GM12878 (cell line): ENCODE results near the gene ATF6B.

Experiments
- BRCA1 ChIP-seq: IDR thresholded peaks from 2 replicates; pipeline ENCODE4 v1.6.1; 2011; ENCODE audit warnings: low read depth, low read length, improper control_type of control experiment
- CTCF ChIP-seq, 3 experiments: IDR thresholded peaks in 2 of 3; conservative IDR thresholded peaks in 1 of 3; 2 replicates each; pipeline ENCODE4 v1.5.1; 2011; ENCODE audit warnings: low read depth in 3 of 3, low read length in 3 of 3, mild to moderate bottlenecking in 3 of 3, control low read depth in 2 of 3, moderate library complexity in 2 of 3, inconsistent platforms in 1 of 3, mixed read lengths in 1 of 3; ENCODE audit not compliant: control insufficient read depth in 2 of 3, insufficient read depth in 1 of 3; ENCODE audit errors: extremely low read depth in 1 of 3
- EGR1 ChIP-seq, 2 experiments: IDR thresholded peaks; 1 replicate in 1 of 2; 2 replicates in 1 of 2; pipeline ENCODE4 v1.6.1; 2011 to 2012; ENCODE audit warnings: low read depth in 2 of 2, low read length in 2 of 2, borderline replicate concordance in 1 of 2, mild to moderate bottlenecking in 1 of 2, moderate library complexity in 1 of 2
- ESRRA ChIP-seq: IDR thresholded peaks from 2 replicates; pipeline ENCODE4 v1.6.1; 2012; ENCODE audit warnings: mild to moderate bottlenecking, low read length, improper control_type of control experiment
- EZH2 ChIP-seq: IDR thresholded peaks from 2 replicates; pipeline ENCODE4 v1.6.1; 2012; ENCODE audit warnings: low read depth, mild to moderate bottlenecking, control low read depth, inconsistent platforms, low read length, borderline replicate concordance; ENCODE audit not compliant: control insufficient read depth
- MLLT1 ChIP-seq: fragments of 450-650 bp; IDR thresholded peaks from 2 replicates; pipeline ENCODE4 v1.6.1; 2016; ENCODE audit warnings: mild to moderate bottlenecking
- POLR2AphosphoS5 ChIP-seq: IDR thresholded peaks from 2 replicates; pipeline ENCODE4 v1.6.1; 2011; ENCODE audit warnings: mild to moderate bottlenecking, low read length, inconsistent platforms
- TAF1 ChIP-seq: IDR thresholded peaks from 2 replicates; pipeline ENCODE4 v1.6.1; 2011; ENCODE audit warnings: mild to moderate bottlenecking, low read depth, low read length, borderline replicate concordance

GRCh38 chr6:32111424-32112066 lies 16.5 kb downstream of the ATF6B start:
- no peak for TF ChIP-seq ESRRA
- no peak for TF ChIP-seq CTCF (IDR thresholded peaks at IDR 0.05 in 2 of 3, conservative IDR thresholded peaks at IDR 0.05 in 1 of 3; ENCODE audit: control insufficient read depth in 2 of 3, extremely low read depth in 1 of 3, insufficient read depth in 1 of 3, low read depth in 3 of 3, low read length in 3 of 3)
- no peak for TF ChIP-seq MLLT1
- TF ChIP-seq TAF1: no peak
- no peak for TF ChIP-seq EGR1 (IDR thresholded peaks at IDR 0.05; ENCODE audit: borderline replicate concordance in 1 of 2, low read depth in 2 of 2, low read length in 2 of 2)
- TF ChIP-seq EZH2: no peak
- no peak; the same call in 1 of the 2 replicates for TF ChIP-seq POLR2AphosphoS5
- no peak for TF ChIP-seq BRCA1
